HEK293 (cell line): ENCODE measurements around the gene TECPR2.

Experiments
- CTCF ChIA-PET: fragments of 350-600 bp; formaldehyde crosslinking; extraction: SDS; loops from one replicate; lab custom pipeline; 2021; ENCODE audit warnings: antibody characterized with exemption; lab: Yijun Ruan, JAX
- POLR2A ChIA-PET: fragments of 300-600 bp; formaldehyde crosslinking; extraction: SDS; loops from one replicate; lab custom pipeline; 2020; ENCODE audit warnings: antibody characterized with exemption, inconsistent platforms; lab: Yijun Ruan, JAX
- H3K27ac ChIP-seq: fragments of 200-500 bp; sonication (Bioruptor generic); 2 replicates; pipeline ENCODE4 v1.5.1; 2014; ENCODE audit warnings: low read depth, low read length, control low read depth, inconsistent platforms; ENCODE audit errors: extremely low read depth
- H3K36me3 ChIP-seq, 2 experiments: fragments of 200-500 bp in 1 of 2; sonication (Bioruptor generic) in 1 of 2; 1 replicate in 1 of 2; 2 replicates in 1 of 2; pipeline ENCODE4 v1.5.1; 2014 to 2017; ENCODE audit warnings: inconsistent platforms in 2 of 2, low read length in 2 of 2; ENCODE audit not compliant: control insufficient read depth in 2 of 2, insufficient read depth in 1 of 2
- H3K4me1 ChIP-seq: fragments of 200-500 bp; sonication (Bioruptor generic); 2 replicates; pipeline ENCODE4 v1.5.1; 2014; ENCODE audit warnings: mild to moderate bottlenecking, low read length, inconsistent platforms; ENCODE audit not compliant: control insufficient read depth, insufficient read depth
- H3K4me3 ChIP-seq: 2 replicates; pipeline ENCODE4 v1.5.1; 2011; ENCODE audit warnings: low read depth, mild to moderate bottlenecking, control low read depth, low read length, moderate library complexity
- H3K9me3 ChIP-seq: fragments of 200-500 bp; sonication (Bioruptor generic); 2 replicates; pipeline ENCODE4 v1.5.1; 2014; ENCODE audit warnings: low read depth, low read length, inconsistent platforms; ENCODE audit not compliant: control insufficient read depth, insufficient read depth
- GFI1B ChIP-seq: fragments of 450-650 bp; formaldehyde crosslinking; IDR thresholded peaks from 2 replicates; pipeline ENCODE4 v1.5.1; 2016; ENCODE audit warnings: missing biosample characterization, missing genetic modification characterization
- GLI2 ChIP-seq: fragments of 450-650 bp; formaldehyde crosslinking; IDR thresholded peaks from 2 replicates; pipeline ENCODE4; 2017; ENCODE audit warnings: missing biosample characterization, missing genetic modification characterization, low read depth, borderline replicate concordance
- HOXA7 ChIP-seq: sonication (generic); formaldehyde crosslinking; IDR thresholded peaks from 2 replicates; pipeline ENCODE4 v1.8.1; 2022; ENCODE audit warnings: missing genetic modification reagents, borderline replicate concordance
- KLF1 ChIP-seq: fragments of 450-650 bp; formaldehyde crosslinking; IDR thresholded peaks from 2 replicates; pipeline ENCODE4 v1.5.1; 2016; ENCODE audit warnings: missing biosample characterization, missing genetic modification characterization
- KLF10 ChIP-seq: fragments of 450-650 bp; IDR thresholded peaks from 2 replicates; pipeline ENCODE4 v1.5.1; 2018; ENCODE audit warnings: missing biosample characterization, mild to moderate bottlenecking, missing genetic modification characterization
- REPIN1 ChIP-seq: fragments of 450-650 bp; formaldehyde crosslinking; IDR thresholded peaks from 2 replicates; pipeline ENCODE4 v1.5.1; 2017; ENCODE audit warnings: missing biosample characterization, missing genetic modification characterization, low read depth
- SCRT2 ChIP-seq: fragments of 450-650 bp; formaldehyde crosslinking; IDR thresholded peaks from 2 replicates; pipeline ENCODE4 v1.5.1; 2016; ENCODE audit warnings: missing biosample characterization, missing genetic modification characterization
- SP7 ChIP-seq: fragments of 450-650 bp; formaldehyde crosslinking; IDR thresholded peaks from 2 replicates; pipeline ENCODE4 v1.5.1; 2016; ENCODE audit warnings: missing biosample characterization, missing genetic modification characterization
- WT1 ChIP-seq: fragments of 450-650 bp; formaldehyde crosslinking; IDR thresholded peaks from 2 replicates; pipeline ENCODE4 v1.5.1; 2016; ENCODE audit warnings: missing biosample characterization, missing genetic modification characterization
- YY1 ChIP-seq: fragments of 450-650 bp; formaldehyde crosslinking; IDR thresholded peaks from 2 replicates; pipeline ENCODE4 v1.5.1; 2018; ENCODE audit warnings: missing biosample characterization, missing genetic modification characterization
- ZBTB20 ChIP-seq: fragments of 450-650 bp; formaldehyde crosslinking; IDR thresholded peaks from 2 replicates; pipeline ENCODE4 v1.5.1; 2016; ENCODE audit warnings: missing biosample characterization, missing genetic modification characterization
- ZFHX2 ChIP-seq: fragments of 450-650 bp; formaldehyde crosslinking; conservative IDR thresholded peaks from 2 replicates; pipeline ENCODE4 v1.5.1; 2016; ENCODE audit warnings: missing biosample characterization, missing genetic modification characterization
- ZFP3 ChIP-seq: fragments of 450-650 bp; formaldehyde crosslinking; IDR thresholded peaks from 2 replicates; pipeline ENCODE4 v1.5.1; 2016; ENCODE audit warnings: low read depth, missing biosample characterization, missing genetic modification characterization
- ZIC2 ChIP-seq: fragments of 450-650 bp; formaldehyde crosslinking; IDR thresholded peaks from 2 replicates; pipeline ENCODE4 v1.5.1; 2016; ENCODE audit warnings: missing biosample characterization, missing genetic modification characterization
- ZNF112 ChIP-seq: fragments of 450-650 bp; formaldehyde crosslinking; IDR thresholded peaks from 2 replicates; pipeline ENCODE4 v1.5.0; 2017; ENCODE audit warnings: missing biosample characterization, missing genetic modification characterization
- ZNF133 ChIP-seq: fragments of 450-650 bp; formaldehyde crosslinking; IDR thresholded peaks from 2 replicates; pipeline ENCODE4 v1.5.1; 2016; ENCODE audit warnings: missing biosample characterization, missing genetic modification characterization
- ZNF175 ChIP-seq: fragments of 450-650 bp; formaldehyde crosslinking; IDR thresholded peaks from 2 replicates; pipeline ENCODE4 v1.5.1; 2016; ENCODE audit warnings: missing biosample characterization, missing genetic modification characterization
- ZNF354C ChIP-seq: fragments of 450-650 bp; formaldehyde crosslinking; IDR thresholded peaks from 2 replicates; pipeline ENCODE4 v1.5.1; 2016; ENCODE audit warnings: missing biosample characterization, missing genetic modification characterization, low read depth, borderline replicate concordance
- ZNF624 ChIP-seq: fragments of 450-650 bp; formaldehyde crosslinking; IDR thresholded peaks from 2 replicates; pipeline ENCODE4 v1.5.1; 2017; ENCODE audit warnings: missing biosample characterization, missing genetic modification characterization
- TF ChIP-seq, protein P1 (sequence below): fragments of 450-650 bp; formaldehyde crosslinking; IDR thresholded peaks from 2 replicates; pipeline ENCODE4 v1.5.0; 2017; ENCODE audit warnings: missing biosample characterization, missing genetic modification characterization, borderline replicate concordance
- TF ChIP-seq, protein P2 (sequence below): fragments of 450-650 bp; formaldehyde crosslinking; IDR thresholded peaks from 2 replicates; pipeline ENCODE4 v1.5.1; 2016; ENCODE audit warnings: missing biosample characterization, missing genetic modification characterization
- TF ChIP-seq, protein P3 (sequence below): fragments of 450-650 bp; formaldehyde crosslinking; IDR thresholded peaks from 2 replicates; pipeline ENCODE4 v1.5.1; 2016; ENCODE audit warnings: missing biosample characterization, missing genetic modification characterization
- TF ChIP-seq, protein P4 (sequence below): fragments of 450-650 bp; formaldehyde crosslinking; IDR thresholded peaks from 2 replicates; pipeline ENCODE4 v1.5.1; 2016; ENCODE audit warnings: missing biosample characterization, missing genetic modification characterization
- TF ChIP-seq, protein P5 (sequence below): fragments of 450-650 bp; formaldehyde crosslinking; IDR thresholded peaks from 2 replicates; pipeline ENCODE4 v1.5.1; 2016; ENCODE audit warnings: missing biosample characterization, missing genetic modification characterization

The TECPR2 gene

DNA sequence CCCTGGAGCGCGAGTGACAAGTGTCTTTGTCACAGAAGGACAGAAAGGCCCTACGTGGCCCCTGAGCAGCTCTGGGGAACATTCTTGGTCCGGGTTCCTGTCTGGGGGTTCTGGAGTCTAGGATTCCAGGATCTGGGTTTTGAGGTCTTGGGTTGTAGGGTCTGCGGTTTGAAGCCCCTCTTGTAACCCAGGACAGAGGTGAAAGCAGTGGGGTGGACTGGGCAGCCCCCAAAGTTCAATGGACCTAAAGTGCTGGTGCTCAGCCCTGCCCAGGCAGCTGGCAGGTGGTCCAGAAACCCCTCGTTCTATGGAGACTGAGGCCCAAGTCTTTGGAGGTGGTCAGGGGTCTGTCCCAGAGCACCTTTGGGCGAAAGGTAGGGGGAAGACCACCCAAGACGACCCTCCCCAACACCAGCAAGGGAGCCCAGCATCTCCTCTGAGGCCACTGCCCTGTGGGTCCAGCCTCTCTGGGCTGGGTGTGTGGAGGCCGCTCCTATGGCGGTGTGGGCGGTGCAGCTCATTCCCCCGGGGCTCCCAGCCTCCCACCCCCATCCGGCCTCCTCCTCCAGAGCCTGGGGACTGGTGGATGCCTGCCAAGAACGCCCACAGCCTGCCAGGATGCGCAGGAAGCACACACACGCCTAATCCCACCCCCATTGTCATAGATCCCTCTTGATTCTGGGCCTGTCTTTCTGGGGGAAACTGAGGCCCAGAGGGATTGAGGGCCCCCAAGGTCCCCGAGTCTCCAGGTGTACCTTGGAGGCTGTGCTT is 177.0 kb downstream of the TECPR2 start:
- H3K4me3 ChIP-seq, result no peak overlapping the region
- H3K4me1 ChIP-seq, result peaks cover 12% of the 10 kb centered on the region
- peak overlapping the region; percentile 58 for H3K27ac ChIP-seq
- ChIA-PET POLR2A (interaction anchor here (1.7 kb wide), 1 partner anchor 15 kb away, joined by 4 read pairs; no protein-coding TSS in a partner anchor), CTCF (interaction anchor here (1.0 kb wide), 1 partner anchor 15 kb away, joined by 4 read pairs; no protein-coding TSS in a partner anchor)
- no peaks in the 10 kb centered on the region for H3K36me3 ChIP-seq
- H3K9me3 ChIP-seq, result no peaks in the 10 kb centered on the region
- no peak for TF ChIP-seq ZNF354C
- no peak for TF ChIP-seq GLI2 (tag by site-specific recombination)
- TF ChIP-seq ZNF112, result no peak
- peak; percentile 99 for TF ChIP-seq ZFHX2 (tag by site-specific recombination)
- TF ChIP-seq REPIN1 (tag by site-specific recombination), result no peak
- TF ChIP-seq WT1 (tag by site-specific recombination), result no peak; the same call in 1 of the 2 replicates
- peak; percentile 81 for TF ChIP-seq ZIC2 (tag by site-specific recombination)
- TF ChIP-seq GFI1B, result no peak
- no peak for TF ChIP-seq SCRT2 (tag by site-specific recombination)
- TF ChIP-seq ZNF624, result no peak
- TF ChIP-seq, protein P1, sequence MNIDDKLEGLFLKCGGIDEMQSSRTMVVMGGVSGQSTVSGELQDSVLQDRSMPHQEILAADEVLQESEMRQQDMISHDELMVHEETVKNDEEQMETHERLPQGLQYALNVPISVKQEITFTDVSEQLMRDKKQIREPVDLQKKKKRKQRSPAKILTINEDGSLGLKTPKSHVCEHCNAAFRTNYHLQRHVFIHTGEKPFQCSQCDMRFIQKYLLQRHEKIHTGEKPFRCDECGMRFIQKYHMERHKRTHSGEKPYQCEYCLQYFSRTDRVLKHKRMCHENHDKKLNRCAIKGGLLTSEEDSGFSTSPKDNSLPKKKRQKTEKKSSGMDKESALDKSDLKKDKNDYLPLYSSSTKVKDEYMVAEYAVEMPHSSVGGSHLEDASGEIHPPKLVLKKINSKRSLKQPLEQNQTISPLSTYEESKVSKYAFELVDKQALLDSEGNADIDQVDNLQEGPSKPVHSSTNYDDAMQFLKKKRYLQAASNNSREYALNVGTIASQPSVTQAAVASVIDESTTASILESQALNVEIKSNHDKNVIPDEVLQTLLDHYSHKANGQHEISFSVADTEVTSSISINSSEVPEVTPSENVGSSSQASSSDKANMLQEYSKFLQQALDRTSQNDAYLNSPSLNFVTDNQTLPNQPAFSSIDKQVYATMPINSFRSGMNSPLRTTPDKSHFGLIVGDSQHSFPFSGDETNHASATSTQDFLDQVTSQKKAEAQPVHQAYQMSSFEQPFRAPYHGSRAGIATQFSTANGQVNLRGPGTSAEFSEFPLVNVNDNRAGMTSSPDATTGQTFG (tag by site-specific recombination), result peak; percentile 22; the same call in 1 of the 2 replicates
- TF ChIP-seq, protein P2, sequence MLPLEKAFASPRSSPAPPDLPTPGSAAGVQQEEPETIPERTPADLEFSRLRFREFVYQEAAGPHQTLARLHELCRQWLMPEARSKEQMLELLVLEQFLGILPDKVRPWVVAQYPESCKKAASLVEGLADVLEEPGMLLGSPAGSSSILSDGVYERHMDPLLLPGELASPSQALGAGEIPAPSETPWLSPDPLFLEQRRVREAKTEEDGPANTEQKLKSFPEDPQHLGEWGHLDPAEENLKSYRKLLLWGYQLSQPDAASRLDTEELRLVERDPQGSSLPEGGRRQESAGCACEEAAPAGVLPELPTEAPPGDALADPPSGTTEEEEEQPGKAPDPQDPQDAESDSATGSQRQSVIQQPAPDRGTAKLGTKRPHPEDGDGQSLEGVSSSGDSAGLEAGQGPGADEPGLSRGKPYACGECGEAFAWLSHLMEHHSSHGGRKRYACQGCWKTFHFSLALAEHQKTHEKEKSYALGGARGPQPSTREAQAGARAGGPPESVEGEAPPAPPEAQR, result no peak
- peak; percentile 76 for TF ChIP-seq KLF10 (tag by site-specific recombination)
- no peak for TF ChIP-seq ZNF133 (tag by site-specific recombination)
- TF ChIP-seq, protein P3, sequence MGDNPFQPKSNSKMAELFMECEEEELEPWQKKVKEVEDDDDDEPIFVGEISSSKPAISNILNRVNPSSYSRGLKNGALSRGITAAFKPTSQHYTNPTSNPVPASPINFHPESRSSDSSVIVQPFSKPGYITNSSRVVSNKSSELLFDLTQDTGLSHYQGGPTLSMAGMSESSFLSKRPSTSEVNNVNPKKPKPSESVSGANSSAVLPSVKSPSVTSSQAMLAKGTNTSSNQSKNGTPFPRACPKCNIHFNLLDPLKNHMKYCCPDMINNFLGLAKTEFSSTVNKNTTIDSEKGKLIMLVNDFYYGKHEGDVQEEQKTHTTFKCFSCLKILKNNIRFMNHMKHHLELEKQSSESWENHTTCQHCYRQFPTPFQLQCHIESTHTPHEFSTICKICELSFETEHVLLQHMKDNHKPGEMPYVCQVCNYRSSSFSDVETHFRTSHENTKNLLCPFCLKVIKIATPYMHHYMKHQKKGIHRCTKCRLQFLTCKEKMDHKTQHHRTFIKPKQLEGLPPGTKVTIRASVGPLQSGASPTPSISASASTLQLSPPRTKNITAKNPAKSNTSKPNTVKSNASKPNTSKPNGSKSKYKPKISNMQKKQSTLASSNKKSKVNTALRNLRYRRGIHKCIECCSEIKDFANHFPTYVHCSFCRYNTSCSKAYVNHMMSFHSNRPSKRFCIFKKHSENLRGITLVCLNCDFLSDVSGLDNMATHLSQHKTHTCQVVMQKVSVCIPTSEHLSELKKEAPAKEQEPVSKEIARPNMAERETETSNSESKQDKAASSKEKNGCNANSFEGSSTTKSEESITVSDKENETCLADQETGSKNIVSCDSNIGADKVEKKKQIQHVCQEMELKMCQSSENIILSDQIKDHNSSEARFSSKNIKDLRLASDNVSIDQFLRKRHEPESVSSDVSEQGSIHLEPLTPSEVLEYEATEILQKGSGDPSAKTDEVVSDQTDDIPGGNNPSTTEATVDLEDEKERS (tag by site-specific recombination), result no peak
- TF ChIP-seq YY1, result 0 out of 2 replicates have a peak, but pooled peaks have one; percentile 20
- peak; percentile 89 for TF ChIP-seq KLF1 (tag by site-specific recombination)
- peak; percentile 67; the same call in 1 of the 2 replicates for TF ChIP-seq SP7 (tag by site-specific recombination)
- TF ChIP-seq HOXA7, result no peak
- TF ChIP-seq, protein P4, sequence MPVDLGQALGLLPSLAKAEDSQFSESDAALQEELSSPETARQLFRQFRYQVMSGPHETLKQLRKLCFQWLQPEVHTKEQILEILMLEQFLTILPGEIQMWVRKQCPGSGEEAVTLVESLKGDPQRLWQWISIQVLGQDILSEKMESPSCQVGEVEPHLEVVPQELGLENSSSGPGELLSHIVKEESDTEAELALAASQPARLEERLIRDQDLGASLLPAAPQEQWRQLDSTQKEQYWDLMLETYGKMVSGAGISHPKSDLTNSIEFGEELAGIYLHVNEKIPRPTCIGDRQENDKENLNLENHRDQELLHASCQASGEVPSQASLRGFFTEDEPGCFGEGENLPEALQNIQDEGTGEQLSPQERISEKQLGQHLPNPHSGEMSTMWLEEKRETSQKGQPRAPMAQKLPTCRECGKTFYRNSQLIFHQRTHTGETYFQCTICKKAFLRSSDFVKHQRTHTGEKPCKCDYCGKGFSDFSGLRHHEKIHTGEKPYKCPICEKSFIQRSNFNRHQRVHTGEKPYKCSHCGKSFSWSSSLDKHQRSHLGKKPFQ (tag by site-specific recombination), result 0 out of 2 replicates have a peak, but pooled peaks have one; percentile 34
- no peak for TF ChIP-seq ZFP3 (tag by site-specific recombination)
- TF ChIP-seq ZBTB20 (tag by site-specific recombination), result peak; percentile 71
- no peak for TF ChIP-seq ZNF175
- TF ChIP-seq, protein P5, sequence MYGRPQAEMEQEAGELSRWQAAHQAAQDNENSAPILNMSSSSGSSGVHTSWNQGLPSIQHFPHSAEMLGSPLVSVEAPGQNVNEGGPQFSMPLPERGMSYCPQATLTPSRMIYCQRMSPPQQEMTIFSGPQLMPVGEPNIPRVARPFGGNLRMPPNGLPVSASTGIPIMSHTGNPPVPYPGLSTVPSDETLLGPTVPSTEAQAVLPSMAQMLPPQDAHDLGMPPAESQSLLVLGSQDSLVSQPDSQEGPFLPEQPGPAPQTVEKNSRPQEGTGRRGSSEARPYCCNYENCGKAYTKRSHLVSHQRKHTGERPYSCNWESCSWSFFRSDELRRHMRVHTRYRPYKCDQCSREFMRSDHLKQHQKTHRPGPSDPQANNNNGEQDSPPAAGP (tag by site-specific recombination), result 0 out of 2 replicates have a peak, but pooled peaks have one; percentile 19
